ENCODE measurements around the gene EPX.

Gene EPX

DNA sequence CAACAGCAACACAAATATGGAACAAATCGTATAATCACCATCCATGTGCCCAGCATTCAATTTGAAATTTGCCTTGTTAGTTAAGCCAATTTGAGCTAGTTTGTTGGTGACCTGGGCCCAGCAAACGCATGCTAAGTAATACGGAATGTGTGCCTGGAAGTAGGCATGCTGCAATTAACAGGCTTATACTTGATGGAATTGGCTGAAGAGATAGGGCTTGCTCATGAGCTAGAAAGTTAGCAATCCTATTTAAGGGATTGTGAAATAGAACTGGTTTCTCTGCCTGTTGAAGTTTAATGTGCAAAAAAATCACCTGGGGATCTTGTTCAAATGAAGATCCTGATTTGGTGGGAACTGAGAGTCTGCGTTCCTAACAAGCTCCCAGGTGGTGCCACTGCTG is 37.4 kb downstream of the EPX start:
- H3K9me3 ChIP-seq (ENCODE audit: control insufficient read depth, low read length): no peaks in the 10 kb centered on the region
- no peak overlapping the region for H3K4me3 ChIP-seq (ENCODE audit: low read length)
- peaks cover 12% of the 10 kb centered on the region for H3K4me1 ChIP-seq (ENCODE audit: control insufficient read depth, insufficient read depth, low read length)
- peaks cover 7% of the 10 kb centered on the region for H3K27me3 ChIP-seq (replicated peaks; ENCODE audit: control insufficient read depth, insufficient read depth, low read length)
- H3K36me3 ChIP-seq (ENCODE audit: control insufficient read depth, insufficient read depth, low read length, severe bottlenecking): no peaks in the 10 kb centered on the region
- DNase-seq (ENCODE audit: low read depth): no peak
- H3K9ac ChIP-seq (ENCODE audit: low read length): no peak overlapping the region

GRCh38 chr17:58231641-58232040 is 39.1 kb downstream of the EPX start:
- no peaks in the 10 kb centered on the region for H3K36me3 ChIP-seq (ENCODE audit: control insufficient read depth, insufficient read depth, low read length, severe bottlenecking)
- DNase-seq (ENCODE audit: low read depth): no peak
- peaks cover 10% of the 10 kb centered on the region for H3K27me3 ChIP-seq (replicated peaks; ENCODE audit: control insufficient read depth, insufficient read depth, low read length)
- H3K9me3 ChIP-seq (ENCODE audit: control insufficient read depth, low read length): no peaks in the 10 kb centered on the region
- H3K9ac ChIP-seq (ENCODE audit: low read length): no peak overlapping the region
- peaks cover 12% of the 10 kb centered on the region for H3K4me1 ChIP-seq (ENCODE audit: control insufficient read depth, insufficient read depth, low read length)
- no peak overlapping the region for H3K4me3 ChIP-seq (ENCODE audit: low read length)

- Histone ChIP-seq H3K4me1 (ENCODE audit: control insufficient read depth, insufficient read depth, low read length) (peaks cover 12% of the 10 kb centered on the region), H3K9me3 (ENCODE audit: control insufficient read depth, low read length) (no peaks in the 10 kb centered on the region), H3K4me3 (ENCODE audit: low read length) (no peak overlapping the region), H3K36me3 (ENCODE audit: control insufficient read depth, insufficient read depth, low read length, severe bottlenecking) (no peaks in the 10 kb centered on the region), H3K9ac (ENCODE audit: low read length) (no peak overlapping the region), H3K27me3 (replicated peaks; ENCODE audit: control insufficient read depth, insufficient read depth, low read length) (peaks cover 10% of the 10 kb centered on the region)
- no peak for DNase-seq (ENCODE audit: low read depth)
These were observed 40.2 kb downstream of the EPX start for GRCh38 chr17:58232707-58233156.

DNA sequence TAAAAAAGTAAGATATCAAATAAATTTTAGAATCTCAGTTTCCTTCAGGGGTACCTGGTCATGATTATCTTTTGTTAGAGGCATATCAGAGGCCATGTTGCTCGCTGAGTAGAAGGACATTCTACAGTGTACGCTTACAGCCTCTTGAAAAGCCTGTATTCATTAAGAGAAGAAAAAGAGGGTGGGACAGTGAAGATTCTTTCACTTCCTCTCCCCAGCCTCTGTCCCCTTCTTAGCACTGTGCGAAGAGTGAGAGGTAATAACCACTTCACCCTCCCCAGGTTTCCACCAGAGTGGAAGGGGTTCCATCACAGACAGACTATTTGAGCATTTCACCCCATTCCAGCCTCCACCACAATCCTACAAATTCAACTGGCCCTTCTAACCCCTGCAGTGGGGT is 41.0 kb downstream of the EPX start:
- Histone ChIP-seq H3K36me3 (ENCODE audit: control insufficient read depth, insufficient read depth, low read length, severe bottlenecking) (no peaks in the 10 kb centered on the region), H3K27me3 (replicated peaks; ENCODE audit: control insufficient read depth, insufficient read depth, low read length) (peaks cover 11% of the 10 kb centered on the region), H3K9ac (ENCODE audit: low read length) (no peak overlapping the region), H3K4me1 (ENCODE audit: control insufficient read depth, insufficient read depth, low read length) (peaks cover 12% of the 10 kb centered on the region), H3K4me3 (ENCODE audit: low read length) (no peak overlapping the region), H3K9me3 (ENCODE audit: control insufficient read depth, low read length) (no peaks in the 10 kb centered on the region)
- DNase-seq (ENCODE audit: low read depth): no peak

GRCh38 chr17:58234512-58234911 is 42.0 kb downstream of the EPX start:
- Histone ChIP-seq H3K9ac (ENCODE audit: low read length) (no peak overlapping the region), H3K9me3 (ENCODE audit: control insufficient read depth, low read length) (no peaks in the 10 kb centered on the region), H3K27me3 (replicated peaks; ENCODE audit: control insufficient read depth, insufficient read depth, low read length) (peaks cover 20% of the 10 kb centered on the region), H3K4me3 (ENCODE audit: low read length) (no peak overlapping the region), H3K36me3 (ENCODE audit: control insufficient read depth, insufficient read depth, low read length, severe bottlenecking) (no peaks in the 10 kb centered on the region), H3K4me1 (ENCODE audit: control insufficient read depth, insufficient read depth, low read length) (peaks cover 12% of the 10 kb centered on the region)
- DNase-seq (ENCODE audit: low read depth): no peak

DNA sequence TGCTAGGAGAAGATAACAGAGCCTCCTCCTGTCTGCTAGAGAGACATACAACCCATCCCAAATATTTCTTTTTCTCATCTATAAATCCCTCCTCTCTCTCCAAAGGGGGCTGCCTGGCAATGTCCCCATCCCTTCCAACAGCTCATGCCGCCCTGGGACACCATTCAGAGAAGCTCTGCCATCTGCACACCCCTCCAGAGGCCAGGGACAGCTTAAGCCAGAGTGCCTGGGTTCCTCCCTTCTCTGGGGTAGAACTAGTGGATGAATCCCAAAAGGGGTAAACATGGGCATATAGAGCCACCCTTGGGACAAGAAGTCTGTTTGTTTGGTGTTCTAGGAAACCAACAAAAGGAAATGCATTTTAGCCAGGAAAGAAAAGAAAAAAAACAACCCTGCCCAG is 43.3 kb downstream of the EPX start:
- Histone ChIP-seq H3K4me3 (ENCODE audit: low read length) (no peak overlapping the region), H3K27me3 (replicated peaks; ENCODE audit: control insufficient read depth, insufficient read depth, low read length) (peaks cover 31% of the 10 kb centered on the region)
- no peak for DNase-seq (ENCODE audit: low read depth)

GRCh38 chr17:58236394-58236793 is 43.9 kb downstream of the EPX start:
- Histone ChIP-seq H3K9ac (ENCODE audit: low read length) (no peak overlapping the region), H3K36me3 (ENCODE audit: control insufficient read depth, insufficient read depth, low read length, severe bottlenecking) (no peaks in the 10 kb centered on the region), H3K4me3 (ENCODE audit: low read length) (no peak overlapping the region), H3K4me1 (ENCODE audit: control insufficient read depth, insufficient read depth, low read length) (peaks cover 10% of the 10 kb centered on the region), H3K27me3 (replicated peaks; ENCODE audit: control insufficient read depth, insufficient read depth, low read length) (peaks cover 34% of the 10 kb centered on the region), H3K9me3 (ENCODE audit: control insufficient read depth, low read length) (no peaks in the 10 kb centered on the region)
- DNase-seq (ENCODE audit: low read depth): no peak

More for the DNA sequence above, 43.3 kb downstream of the EPX start:
- no peaks in the 10 kb centered on the region for H3K36me3 ChIP-seq (ENCODE audit: control insufficient read depth, insufficient read depth, low read length, severe bottlenecking)
- H3K4me1 ChIP-seq (ENCODE audit: control insufficient read depth, insufficient read depth, low read length): peaks cover 12% of the 10 kb centered on the region
- H3K9ac ChIP-seq (ENCODE audit: low read length): no peak overlapping the region
- no peaks in the 10 kb centered on the region for H3K9me3 ChIP-seq (ENCODE audit: control insufficient read depth, low read length)

GRCh38 chr17:58238147-58238634 is 45.7 kb downstream of the EPX start, which contains the start of gene LPO:
TSS of gene LPO (plus strand) at chr17:58238584. CDS start at chr17:58242980, 4,396 bp downstream.
- peaks cover 52% of the 10 kb centered on the region for H3K27me3 ChIP-seq (replicated peaks; ENCODE audit: control insufficient read depth, insufficient read depth, low read length)
- H3K9ac ChIP-seq (ENCODE audit: low read length): no peak within 1 kb of the TSS
- no peak for DNase-seq (ENCODE audit: low read depth)

DNA sequence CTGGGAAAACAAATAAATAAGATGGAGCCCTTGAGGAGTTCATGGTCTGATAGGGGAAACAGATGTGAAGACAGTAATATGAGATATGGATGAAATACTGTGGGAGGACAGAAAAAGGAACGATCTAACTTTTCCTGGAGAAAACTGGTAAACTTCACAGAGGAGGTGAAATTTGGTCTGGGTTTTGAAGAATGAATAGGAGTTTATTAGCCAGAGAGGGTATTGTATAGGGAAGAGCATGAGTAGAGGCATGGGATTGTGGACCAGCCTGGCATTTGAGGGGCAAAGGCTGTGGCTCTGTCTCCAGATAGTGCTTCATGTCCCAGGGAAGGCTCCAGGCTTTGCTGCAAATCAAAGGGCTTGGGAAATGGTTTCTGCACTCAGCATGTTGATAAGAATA is 47.5 kb downstream of the EPX start:
- no peak for DNase-seq (ENCODE audit: low read depth)
- Histone ChIP-seq H3K9me3 (ENCODE audit: control insufficient read depth, low read length) (no peaks in the 10 kb centered on the region), H3K4me3 (ENCODE audit: low read length) (no peak overlapping the region), H3K27me3 (replicated peaks; ENCODE audit: control insufficient read depth, insufficient read depth, low read length) (peaks cover 59% of the 10 kb centered on the region), H3K36me3 (ENCODE audit: control insufficient read depth, insufficient read depth, low read length, severe bottlenecking) (no peaks in the 10 kb centered on the region), H3K4me1 (ENCODE audit: control insufficient read depth, insufficient read depth, low read length) (no peaks in the 10 kb centered on the region), H3K9ac (ENCODE audit: low read length) (no peak overlapping the region)

More at GRCh38 chr17:58238147-58238634, 45.7 kb downstream of the EPX start, which contains the start of gene LPO:
- Histone ChIP-seq H3K4me3 (ENCODE audit: low read length) (no peak within 1 kb of the TSS), H3K9me3 (ENCODE audit: control insufficient read depth, low read length) (no peaks in the 10 kb centered on the region), H3K4me1 (ENCODE audit: control insufficient read depth, insufficient read depth, low read length) (no peaks in the 10 kb centered on the region), H3K36me3 (ENCODE audit: control insufficient read depth, insufficient read depth, low read length, severe bottlenecking) (no peaks in the 10 kb centered on the region)

GRCh38 chr17:58242171-58242784 is 49.8 kb downstream of the EPX start:
- Histone ChIP-seq H3K36me3 (ENCODE audit: control insufficient read depth, insufficient read depth, low read length, severe bottlenecking) (no peaks in the 10 kb centered on the region), H3K9ac (ENCODE audit: low read length) (no peak overlapping the region), H3K27me3 (replicated peaks; ENCODE audit: control insufficient read depth, insufficient read depth, low read length) (peaks cover 72% of the 10 kb centered on the region), H3K4me1 (ENCODE audit: control insufficient read depth, insufficient read depth, low read length) (no peaks in the 10 kb centered on the region), H3K9me3 (ENCODE audit: control insufficient read depth, low read length) (no peaks in the 10 kb centered on the region), H3K4me3 (ENCODE audit: low read length) (no peak overlapping the region)
- DNase-seq (ENCODE audit: low read depth): no peak

DNA sequence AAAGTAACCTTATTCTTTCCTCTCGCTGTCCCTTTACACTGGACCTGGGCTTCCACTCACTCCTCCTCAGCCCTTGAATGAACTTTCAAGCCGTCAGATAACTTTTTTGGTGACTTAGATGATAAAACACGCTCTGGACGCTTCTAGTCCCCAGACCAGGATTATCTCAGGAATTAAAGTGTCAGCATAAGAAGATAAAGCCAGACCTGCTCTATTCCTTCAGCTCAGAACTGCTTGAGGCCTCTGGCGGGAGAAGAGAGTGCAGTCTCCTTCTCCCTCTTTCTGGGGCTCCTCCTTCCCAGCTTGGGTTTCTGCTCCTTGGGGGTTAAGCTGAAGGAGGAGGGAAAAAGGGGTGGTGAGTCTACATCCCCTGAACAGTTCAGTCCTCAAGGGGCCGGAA is 52.4 kb downstream of the EPX start:
- Histone ChIP-seq H3K9ac (ENCODE audit: low read length) (no peak overlapping the region), H3K4me3 (ENCODE audit: low read length) (no peak overlapping the region), H3K9me3 (ENCODE audit: control insufficient read depth, low read length) (no peaks in the 10 kb centered on the region), H3K4me1 (ENCODE audit: control insufficient read depth, insufficient read depth, low read length) (peaks cover 10% of the 10 kb centered on the region), H3K27me3 (replicated peaks; ENCODE audit: control insufficient read depth, insufficient read depth, low read length) (peaks cover 76% of the 10 kb centered on the region), H3K36me3 (ENCODE audit: control insufficient read depth, insufficient read depth, low read length, severe bottlenecking) (no peaks in the 10 kb centered on the region)
- DNase-seq (ENCODE audit: low read depth): no peak

All from adipocyte (in vitro differentiated cells).